Stimulated activated CD4-positive, alpha-beta T cell treated with anti-CD3 and anti-CD28 coated beads, Interleukin-1b, Interleukin-23, amount 100 ng/mL, for 24 hours (primary cell): ENCODE measurements around the gene ALDH16A1.

Source experiments
- DNase-seq, 4 experiments: peaks; one replicate each; pipeline ENCODE4 v3.0.0-alpha.2; 2020; ENCODE audit warnings: low read depth in 4 of 4, low spot score in 1 of 4

Gene ALDH16A1

GRCh38 chr19:49507803-49508494 is 54.9 kb downstream of the ALDH16A1 start:
- DNase-seq: no peak

GRCh38 chr19:49512970-49513745 is 60.1 kb downstream of the ALDH16A1 start:
- no peak for DNase-seq

GRCh38 chr19:49513746-49514118 is 60.7 kb downstream of the ALDH16A1 start:
- DNase-seq: no peak

GRCh38 chr19:49514151-49514550 is 61.1 kb downstream of the ALDH16A1 start:
- DNase-seq: no peak

GRCh38 chr19:49515767-49516166 is 62.7 kb downstream of the ALDH16A1 start:
- DNase-seq: no peak

GRCh38 chr19:49518033-49518432 is 65.0 kb downstream of the ALDH16A1 start:
- DNase-seq: no peak
